MCF 10A (cell line): ENCODE data around the gene C1orf198. TPM values are rescaled to one million over a fixed set of nuclear protein-coding genes. Genes with fewer than 3 reads are reported as not detected.

ENCODE experiments used
- BruUV-seq: library from RNA; stranded (reverse); fragments of 400-500 nt; replicated peaks from 2 replicates; lab custom pipeline; 2021; lab: Mats Ljungman, UMichigan
- CTCF ChIA-PET: fragments of 300-600 bp; sonication (Branson Sonifier 250); formaldehyde crosslinking; extraction: SDS; loops from one replicate; lab custom pipeline; 2021; ENCODE audit warnings: antibody characterized with exemption, inconsistent platforms; lab: Yijun Ruan, JAX
- POLR2A ChIA-PET: fragments of 300-600, 350-650 bp; sonication (Branson Sonifier 250); formaldehyde crosslinking; extraction: SDS; loops from one replicate; lab custom pipeline; 2020; ENCODE audit warnings: antibody characterized with exemption, inconsistent platforms; lab: Yijun Ruan, JAX
- DNase-seq: peaks from one replicate; pipeline ENCODE4 v3.0.0-alpha.2; 2018; ENCODE audit not compliant: unreplicated experiment
- H3K27ac Mint-ChIP-seq: one replicate; pipeline ENCODE4 v1.8.0; 2022; ENCODE audit warnings: mild to moderate bottlenecking, low read depth, mixed read lengths; ENCODE audit not compliant: unreplicated experiment
- H3K27me3 Mint-ChIP-seq: one replicate; pipeline ENCODE4 v1.8.0; 2022; ENCODE audit warnings: mixed read lengths; ENCODE audit not compliant: insufficient read depth, unreplicated experiment
- H3K36me3 Mint-ChIP-seq: one replicate; pipeline ENCODE4 v1.8.0; 2022; ENCODE audit warnings: mild to moderate bottlenecking, moderate library complexity, mixed read lengths; ENCODE audit not compliant: insufficient read depth, unreplicated experiment
- H3K4me1 Mint-ChIP-seq: one replicate; pipeline ENCODE4 v1.8.0; 2022; ENCODE audit warnings: mixed read lengths; ENCODE audit not compliant: insufficient read depth, unreplicated experiment
- H3K4me3 Mint-ChIP-seq: one replicate; pipeline ENCODE4 v1.8.0; 2022; ENCODE audit warnings: mild to moderate bottlenecking, moderate library complexity, mixed read lengths; ENCODE audit not compliant: unreplicated experiment
- H3K9me3 Mint-ChIP-seq: one replicate; pipeline ENCODE4 v1.8.0; 2022; ENCODE audit warnings: mixed read lengths; ENCODE audit not compliant: unreplicated experiment
- CTCF ChIP-seq: fragments of 200-600 bp; IDR thresholded peaks from one replicate; pipeline ENCODE4 v1.8.0; 2022; ENCODE audit warnings: antibody characterized with exemption, mild to moderate bottlenecking; ENCODE audit not compliant: unreplicated experiment
- intact Hi-C: fragments of 100-400 bp; cut with micrococcal nuclease; formaldehyde crosslinking; loops from 2 replicates; pipeline ENCODE4 v1.14.1; 2022
- total RNA-seq: library from RNA; stranded (reverse); gene quantifications from 2 replicates; pipeline ENCODE4 v1.2.3, GENCODE V29; 2022

C1orf198 gene
- total RNA-seq, 1 experiment from 2014 or later = 13.7 TPM

GRCh38 chr1:230827081-230827681 lies 41.1 kb downstream of the C1orf198 start:
- Mint-ChIP-seq H3K9me3 (no peaks in the 10 kb centered on the region), H3K36me3 (no peaks in the 10 kb centered on the region), H3K27ac (no peak overlapping the region), H3K27me3 (no peaks in the 10 kb centered on the region), H3K4me1 (peaks cover 24% of the 10 kb centered on the region), H3K4me3 (no peak overlapping the region)
- no peak for DNase-seq
- TF ChIP-seq CTCF = no peak
- no TSS peak for BruUV-seq
- CTCF ChIA-PET = interaction anchor here (0.6 to 1.5 kb wide), 3 partner anchors 9 to 259 kb away, joined by 3 read pairs; no protein-coding TSS in a partner anchor
- intact Hi-C loops = no loop called here
- POLR2A ChIA-PET = interaction anchor here (1.5 to 1.9 kb wide), 2 partner anchors 9 to 11 kb away, joined by 4 to 5 read pairs; no protein-coding TSS in a partner anchor

GRCh38 chr1:230826166-230826875 lies 42.0 kb downstream of the C1orf198 start:
- no peak for DNase-seq
- no peak for TF ChIP-seq CTCF
- no TSS peak for BruUV-seq
- intact Hi-C loops = no loop called here
- Mint-ChIP-seq H3K36me3 (no peaks in the 10 kb centered on the region), H3K4me3 (no peak overlapping the region), H3K27me3 (peaks cover 8% of the 10 kb centered on the region), H3K27ac (no peak overlapping the region), H3K9me3 (no peaks in the 10 kb centered on the region), H3K4me1 (peaks cover 24% of the 10 kb centered on the region)
- ChIA-PET CTCF (interaction anchor here (0.6 to 1.5 kb wide), 7 partner anchors 9 to 258 kb away, joined by 3 to 8 read pairs (median 3); no protein-coding TSS in a partner anchor), POLR2A (interaction anchor here (0.7 to 1.5 kb wide), 3 partner anchors 10 to 52 kb away, joined by 3 to 4 read pairs (median 3); no protein-coding TSS in a partner anchor)

- Mint-ChIP-seq H3K4me3 (peak overlapping the region; percentile 7), H3K9me3 (no peaks in the 10 kb centered on the region), H3K4me1 (peaks cover 24% of the 10 kb centered on the region), H3K27ac (no peak overlapping the region), H3K36me3 (no peaks in the 10 kb centered on the region), H3K27me3 (peaks cover 14% of the 10 kb centered on the region)
- CTCF ChIA-PET = interaction anchor here (1.2 to 1.5 kb wide), 5 partner anchors 10 to 184 kb away, joined by 3 to 8 read pairs (median 4); no protein-coding TSS in a partner anchor
- intact Hi-C loops = no loop called here
- no peak for TF ChIP-seq CTCF
- no peak for DNase-seq
- POLR2A ChIA-PET = interaction anchor here (0.6 to 1.6 kb wide), 10 partner anchors 8 to 161 kb away, joined by 3 to 23 read pairs (median 3); partner anchors contain the start of gene C1orf198
- BruUV-seq = no TSS peak
Observed at GRCh38 chr1:230825761-230826160, 42.6 kb downstream of the C1orf198 start.
